Measurements from ENCODE around the gene SLC9C1.

SLC9C1 gene

DNA sequence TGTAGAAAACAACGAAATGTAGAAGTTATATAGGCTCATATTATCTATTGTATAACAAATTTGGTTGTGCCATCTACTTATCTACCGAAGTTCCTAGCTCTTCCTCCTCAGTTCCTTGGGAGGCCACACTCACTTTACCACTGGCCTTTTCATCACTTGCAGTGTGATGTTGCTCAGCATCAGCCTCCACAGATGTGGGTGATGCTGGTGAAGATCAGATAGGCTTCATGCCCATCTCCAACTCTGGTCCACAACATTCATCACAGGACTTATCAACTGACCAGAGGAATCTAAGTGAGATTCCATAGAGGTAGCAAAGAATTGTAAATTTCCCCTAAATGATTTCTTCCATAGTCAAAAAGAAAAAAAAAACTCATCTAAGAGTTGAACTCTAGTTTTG, 47.4 kb upstream of the SLC9C1 start (continued):
- TF ChIP-seq CSRNP3 (CRISPR knock-in tag; IDR thresholded peaks at IDR 0.05), result no peak
- TF ChIP-seq CSDC2 (CRISPR knock-in tag; IDR thresholded peaks at IDR 0.05), result no peak

- no peak for ATAC-seq
Observed at GRCh38 chr3:112339609-112340008, 45.6 kb upstream of the SLC9C1 start.

DNA sequence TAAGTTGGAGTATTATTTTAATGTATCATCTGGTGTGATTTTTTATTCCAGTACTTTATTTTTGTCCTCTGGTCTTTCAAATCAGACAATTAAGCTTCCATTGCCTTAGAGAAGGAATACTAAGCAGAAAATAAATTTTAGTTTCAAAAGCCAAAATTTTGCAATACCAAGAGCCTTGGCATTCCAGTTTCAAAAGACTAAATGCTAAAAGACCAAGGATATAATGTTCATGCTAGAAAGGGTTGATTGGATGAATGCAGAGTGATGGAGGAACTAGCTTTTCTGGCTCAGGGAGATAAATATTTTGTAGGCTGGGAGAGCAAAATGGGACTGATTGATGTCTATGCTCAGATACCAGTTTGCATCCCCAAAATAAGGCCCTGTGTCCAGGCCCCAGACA, 45.1 kb upstream of the SLC9C1 start:
- no peak for ATAC-seq
- TF ChIP-seq ZNF565 (CRISPR knock-in tag; conservative IDR thresholded peaks at IDR 0.05; ENCODE audit: low read depth) (no peak), PPARA (CRISPR knock-in tag; IDR thresholded peaks at IDR 0.05; ENCODE audit: borderline replicate concordance) (no peak), BACH2 (CRISPR knock-in tag; IDR thresholded peaks at IDR 0.05; ENCODE audit: borderline replicate concordance) (no peak), GLIS3 (CRISPR knock-in tag; IDR thresholded peaks at IDR 0.05) (no peak), ISL1 (CRISPR knock-in tag; IDR thresholded peaks at IDR 0.05) (no peak), CSDC2 (CRISPR knock-in tag; IDR thresholded peaks at IDR 0.05) (no peak), SNAI2 (CRISPR knock-in tag; IDR thresholded peaks at IDR 0.05) (no peak), RARB (CRISPR knock-in tag; IDR thresholded peaks at IDR 0.05) (no peak), ARNTL (CRISPR knock-in tag; IDR thresholded peaks at IDR 0.05; ENCODE audit: borderline replicate concordance, low read depth) (no peak), ZNF8 (CRISPR knock-in tag; IDR thresholded peaks at IDR 0.05) (no peak), CREB5 (CRISPR knock-in tag; IDR thresholded peaks at IDR 0.05; ENCODE audit: low read depth) (no peak), ZFP3 (CRISPR knock-in tag; IDR thresholded peaks at IDR 0.05) (no peak), CSRNP3 (CRISPR knock-in tag; IDR thresholded peaks at IDR 0.05) (no peak), ZNF70 (CRISPR knock-in tag; IDR thresholded peaks at IDR 0.05) (no peak), TOX (CRISPR knock-in tag; IDR thresholded peaks at IDR 0.05; ENCODE audit: borderline replicate concordance) (no peak)
- TF ChIP-seq, protein P1, sequence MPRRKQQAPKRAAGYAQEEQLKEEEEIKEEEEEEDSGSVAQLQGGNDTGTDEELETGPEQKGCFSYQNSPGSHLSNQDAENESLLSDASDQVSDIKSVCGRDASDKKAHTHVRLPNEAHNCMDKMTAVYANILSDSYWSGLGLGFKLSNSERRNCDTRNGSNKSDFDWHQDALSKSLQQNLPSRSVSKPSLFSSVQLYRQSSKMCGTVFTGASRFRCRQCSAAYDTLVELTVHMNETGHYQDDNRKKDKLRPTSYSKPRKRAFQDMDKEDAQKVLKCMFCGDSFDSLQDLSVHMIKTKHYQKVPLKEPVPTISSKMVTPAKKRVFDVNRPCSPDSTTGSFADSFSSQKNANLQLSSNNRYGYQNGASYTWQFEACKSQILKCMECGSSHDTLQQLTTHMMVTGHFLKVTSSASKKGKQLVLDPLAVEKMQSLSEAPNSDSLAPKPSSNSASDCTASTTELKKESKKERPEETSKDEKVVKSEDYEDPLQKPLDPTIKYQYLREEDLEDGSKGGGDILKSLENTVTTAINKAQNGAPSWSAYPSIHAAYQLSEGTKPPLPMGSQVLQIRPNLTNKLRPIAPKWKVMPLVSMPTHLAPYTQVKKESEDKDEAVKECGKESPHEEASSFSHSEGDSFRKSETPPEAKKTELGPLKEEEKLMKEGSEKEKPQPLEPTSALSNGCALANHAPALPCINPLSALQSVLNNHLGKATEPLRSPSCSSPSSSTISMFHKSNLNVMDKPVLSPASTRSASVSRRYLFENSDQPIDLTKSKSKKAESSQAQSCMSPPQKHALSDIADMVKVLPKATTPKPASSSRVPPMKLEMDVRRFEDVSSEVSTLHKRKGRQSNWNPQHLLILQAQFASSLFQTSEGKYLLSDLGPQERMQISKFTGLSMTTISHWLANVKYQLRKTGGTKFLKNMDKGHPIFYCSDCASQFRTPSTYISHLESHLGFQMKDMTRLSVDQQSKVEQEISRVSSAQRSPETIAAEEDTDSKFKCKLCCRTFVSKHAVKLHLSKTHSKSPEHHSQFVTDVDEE (CRISPR knock-in tag; IDR thresholded peaks at IDR 0.05), result no peak
- TF ChIP-seq, protein P2, sequence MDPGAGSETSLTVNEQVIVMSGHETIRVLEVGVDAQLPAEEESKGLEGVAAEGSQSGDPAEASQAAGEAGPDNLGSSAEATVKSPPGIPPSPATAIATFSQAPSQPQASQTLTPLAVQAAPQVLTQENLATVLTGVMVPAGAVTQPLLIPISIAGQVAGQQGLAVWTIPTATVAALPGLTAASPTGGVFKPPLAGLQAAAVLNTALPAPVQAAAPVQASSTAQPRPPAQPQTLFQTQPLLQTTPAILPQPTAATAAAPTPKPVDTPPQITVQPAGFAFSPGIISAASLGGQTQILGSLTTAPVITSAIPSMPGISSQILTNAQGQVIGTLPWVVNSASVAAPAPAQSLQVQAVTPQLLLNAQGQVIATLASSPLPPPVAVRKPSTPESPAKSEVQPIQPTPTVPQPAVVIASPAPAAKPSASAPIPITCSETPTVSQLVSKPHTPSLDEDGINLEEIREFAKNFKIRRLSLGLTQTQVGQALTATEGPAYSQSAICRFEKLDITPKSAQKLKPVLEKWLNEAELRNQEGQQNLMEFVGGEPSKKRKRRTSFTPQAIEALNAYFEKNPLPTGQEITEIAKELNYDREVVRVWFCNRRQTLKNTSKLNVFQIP (CRISPR knock-in tag; IDR thresholded peaks at IDR 0.05; ENCODE audit: borderline replicate concordance, low read depth), result no peak

More at GRCh38 chr3:112339609-112340008, 45.6 kb upstream of the SLC9C1 start:
- TF ChIP-seq OSR1 (CRISPR knock-in tag; IDR thresholded peaks at IDR 0.05) (no peak), ARNTL (CRISPR knock-in tag; IDR thresholded peaks at IDR 0.05; ENCODE audit: borderline replicate concordance, low read depth) (no peak), ESRRG (CRISPR knock-in tag; IDR thresholded peaks at IDR 0.05) (no peak), ZFP3 (CRISPR knock-in tag; IDR thresholded peaks at IDR 0.05) (no peak), CSDC2 (CRISPR knock-in tag; IDR thresholded peaks at IDR 0.05) (no peak), TCF4 (CRISPR knock-in tag; IDR thresholded peaks at IDR 0.05; ENCODE audit: borderline replicate concordance) (no peak), ZNF565 (CRISPR knock-in tag; conservative IDR thresholded peaks at IDR 0.05; ENCODE audit: low read depth) (no peak)

DNA sequence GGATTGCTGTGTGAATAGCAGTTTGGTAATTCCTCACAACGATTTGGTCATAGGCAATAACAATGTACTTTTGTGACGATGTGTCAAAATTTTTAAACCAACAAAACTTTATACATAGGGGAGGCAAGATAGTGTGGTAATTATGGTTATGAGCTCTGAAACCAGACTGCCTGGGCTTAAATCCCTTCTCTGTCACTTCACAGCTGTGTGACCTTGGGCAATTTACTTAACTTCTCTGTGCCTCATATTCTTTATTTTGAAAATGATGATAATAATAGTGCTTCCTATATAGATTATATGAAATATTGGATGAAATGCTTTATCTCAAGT, 44.7 kb upstream of the SLC9C1 start:
- no peak for TF ChIP-seq OSR1 (CRISPR knock-in tag; IDR thresholded peaks at IDR 0.05)
- ATAC-seq, result no peak

All from SK-N-SH treated with all-trans-retinoic acid at 6 μM for 48 hours (cell line).